HG03521 (cell line): ENCODE results near the gene CREB3L1.

Experiments
- ATAC-seq: cut with Tn5 transposase; IDR thresholded peaks from one replicate; pipeline ENCODE4 v1.9.1; 2021; ENCODE audit warnings: mild to moderate bottlenecking, moderate library complexity; ENCODE audit not compliant: unreplicated experiment

The CREB3L1 gene

GRCh38 chr11:46272816-46273427, 4.5 kb upstream of the CREB3L1 start:
- no peak for ATAC-seq

GRCh38 chr11:46273511-46274205, 3.8 kb upstream of the CREB3L1 start:
- no peak for ATAC-seq

GRCh38 chr11:46275964-46276641, 1.4 kb upstream of the CREB3L1 start:
- ATAC-seq = no peak

- ATAC-seq = no peak
These were observed 195 bp upstream of the CREB3L1 start for GRCh38 chr11:46277313-46277621.

GRCh38 chr11:46278387-46279125, 1.1 kb downstream of the CREB3L1 start:
- no peak for ATAC-seq

- ATAC-seq = no peak
These were observed 2.0 kb downstream of the CREB3L1 start for GRCh38 chr11:46279126-46280099.

- no peak for ATAC-seq
These were observed 3.2 kb downstream of the CREB3L1 start for GRCh38 chr11:46280706-46281105.

- ATAC-seq = no peak
These were observed 3.9 kb downstream of the CREB3L1 start for GRCh38 chr11:46281371-46281831.

GRCh38 chr11:46285173-46285572, 7.7 kb downstream of the CREB3L1 start:
- no peak for ATAC-seq

- ATAC-seq = no peak
These were observed 8.2 kb downstream of the CREB3L1 start for GRCh38 chr11:46285594-46286033.

GRCh38 chr11:46286789-46287188, 9.3 kb downstream of the CREB3L1 start:
- ATAC-seq = no peak

GRCh38 chr11:46288451-46288850, 11.0 kb downstream of the CREB3L1 start:
- no peak for ATAC-seq

GRCh38 chr11:46290011-46290410, 12.5 kb downstream of the CREB3L1 start:
- ATAC-seq = no peak

GRCh38 chr11:46290598-46291309, 13.3 kb downstream of the CREB3L1 start:
- no peak for ATAC-seq

- no peak for ATAC-seq
These were observed 14.1 kb downstream of the CREB3L1 start for GRCh38 chr11:46291441-46292150.

- ATAC-seq = no peak
These were observed 15.6 kb downstream of the CREB3L1 start for GRCh38 chr11:46293066-46293465.

GRCh38 chr11:46293641-46294103, 16.2 kb downstream of the CREB3L1 start:
- ATAC-seq = no peak

GRCh38 chr11:46294365-46295309, 17.2 kb downstream of the CREB3L1 start:
- no peak for ATAC-seq
